Measurements from ENCODE around the gene CC2D2A.

DNA sequence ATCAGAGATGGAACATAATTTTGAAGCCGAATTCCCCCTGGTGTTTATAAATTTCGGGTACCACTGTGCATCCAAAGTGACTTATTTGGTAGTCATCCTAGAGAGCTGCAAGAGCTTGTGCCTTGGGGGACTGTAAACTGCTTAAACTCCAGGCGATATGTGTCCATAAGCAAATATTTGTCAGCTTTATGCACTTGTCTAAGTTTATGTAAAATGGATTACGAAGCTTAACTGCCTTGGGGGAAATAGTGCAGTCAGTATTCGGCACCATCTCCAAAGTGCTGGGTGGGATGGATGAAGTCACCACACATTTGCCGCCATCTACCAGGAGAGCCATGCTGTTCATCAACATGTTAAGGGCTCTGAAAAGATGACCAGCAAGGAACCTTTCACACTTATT, 65.9 kb downstream of the CC2D2A start:
- TF ChIP-seq POLR2A (IDR thresholded peaks at IDR 0.05) = no peak
- TF ChIP-seq, protein P1, sequence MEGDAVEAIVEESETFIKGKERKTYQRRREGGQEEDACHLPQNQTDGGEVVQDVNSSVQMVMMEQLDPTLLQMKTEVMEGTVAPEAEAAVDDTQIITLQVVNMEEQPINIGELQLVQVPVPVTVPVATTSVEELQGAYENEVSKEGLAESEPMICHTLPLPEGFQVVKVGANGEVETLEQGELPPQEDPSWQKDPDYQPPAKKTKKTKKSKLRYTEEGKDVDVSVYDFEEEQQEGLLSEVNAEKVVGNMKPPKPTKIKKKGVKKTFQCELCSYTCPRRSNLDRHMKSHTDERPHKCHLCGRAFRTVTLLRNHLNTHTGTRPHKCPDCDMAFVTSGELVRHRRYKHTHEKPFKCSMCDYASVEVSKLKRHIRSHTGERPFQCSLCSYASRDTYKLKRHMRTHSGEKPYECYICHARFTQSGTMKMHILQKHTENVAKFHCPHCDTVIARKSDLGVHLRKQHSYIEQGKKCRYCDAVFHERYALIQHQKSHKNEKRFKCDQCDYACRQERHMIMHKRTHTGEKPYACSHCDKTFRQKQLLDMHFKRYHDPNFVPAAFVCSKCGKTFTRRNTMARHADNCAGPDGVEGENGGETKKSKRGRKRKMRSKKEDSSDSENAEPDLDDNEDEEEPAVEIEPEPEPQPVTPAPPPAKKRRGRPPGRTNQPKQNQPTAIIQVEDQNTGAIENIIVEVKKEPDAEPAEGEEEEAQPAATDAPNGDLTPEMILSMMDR (IDR thresholded peaks at IDR 0.05) = no peak
- TF ChIP-seq POLR2AphosphoS5 (IDR thresholded peaks at IDR 0.05) = no peak
- no peak for TF ChIP-seq EP300 (IDR thresholded peaks at IDR 0.05; ENCODE audit: low read depth)

Data from transverse colon (tissue), 4 donors.